H1 (cell line): ENCODE data around the gene FADS6. TPM values are rescaled to one million over a fixed set of nuclear protein-coding genes. Genes with fewer than 3 reads are reported as not detected.

ENCODE experiments used
- CTCF ChIA-PET: fragments of 300-600 bp; sonication (Branson Sonifier 250); formaldehyde crosslinking; loops from one replicate; lab custom pipeline; 2021; ENCODE audit not compliant: partially characterized antibody; lab: Charles Lee
- POLR2A ChIA-PET: fragments of 300-600 bp; sonication (Branson Sonifier 250); formaldehyde crosslinking; loops from one replicate; lab custom pipeline; 2021; ENCODE audit warnings: inconsistent platforms; ENCODE audit not compliant: partially characterized antibody; lab: Charles Lee
- DNase-seq, 2 experiments: peaks; one replicate each; pipeline versions ENCODE4 v3.0.0 to v3.0.0-alpha.2; 2010 to 2022; ENCODE audit warnings: low spot score in 2 of 2, low read depth in 1 of 2, mixed read lengths in 1 of 2
- FAIRE-seq: peaks from 2 replicates; lab custom pipeline; 2011; peaks lifted over from hg19 to GRCh38; lab: Jason Lieb, UNC
- H2AFZ ChIP-seq: 2 replicates; pipeline ENCODE4 v1.8.1; 2012; ENCODE audit warnings: low read length, inconsistent platforms
- H2AK5ac ChIP-seq: 2 replicates; pipeline ENCODE4 v1.6.1; 2013; ENCODE audit warnings: low read depth, low read length
- H2BK120ac ChIP-seq: replicated peaks from 2 replicates; pipeline ENCODE3; 2013; ENCODE audit warnings: low read depth, low read length, inconsistent platforms
- H2BK12ac ChIP-seq: 2 replicates; pipeline ENCODE4 v1.6.1; 2013; ENCODE audit warnings: low read depth, low read length
- H2BK15ac ChIP-seq: 2 replicates; pipeline ENCODE4 v1.6.1; 2013; ENCODE audit warnings: low read length
- H2BK20ac ChIP-seq: 2 replicates; pipeline ENCODE4 v1.6.1; 2013; ENCODE audit warnings: low read length
- H2BK5ac ChIP-seq: 2 replicates; pipeline ENCODE4 v1.6.1; 2013; ENCODE audit warnings: low read depth, low read length
- H3K14ac ChIP-seq: 2 replicates; pipeline ENCODE4 v1.6.1; 2013; ENCODE audit warnings: inconsistent platforms; ENCODE audit not compliant: insufficient read length
- H3K18ac ChIP-seq: 2 replicates; pipeline ENCODE4 v1.6.1; 2013; ENCODE audit warnings: low read length; ENCODE audit errors: extremely low read depth
- H3K23ac ChIP-seq: 2 replicates; pipeline ENCODE4 v1.6.1; 2013; ENCODE audit warnings: inconsistent platforms; ENCODE audit not compliant: insufficient read length
- H3K23me2 ChIP-seq: 2 replicates; pipeline ENCODE4 v1.6.1; 2013; ENCODE audit warnings: low read depth, low read length
- H3K27ac ChIP-seq: 2 replicates; pipeline ENCODE4 v1.6.1; 2011; ENCODE audit warnings: low read depth, low read length, inconsistent platforms
- H3K27me3 ChIP-seq, 4 experiments: replicated peaks in 1 of 4; 1 replicate in 1 of 4; 2 replicates in 3 of 4; pipeline versions ENCODE4 v1.6.1 to v1.8.1; 2011 to 2013; ENCODE audit warnings: low read length in 3 of 4, mild to moderate bottlenecking in 3 of 4, inconsistent platforms in 2 of 4, mixed read lengths in 2 of 4, moderate library complexity in 1 of 4; ENCODE audit not compliant: control insufficient read depth in 3 of 4, insufficient read depth in 3 of 4; ENCODE audit errors: extremely low read depth in 1 of 4
- H3K36me3 ChIP-seq, 4 experiments: 2 replicates each; pipeline versions ENCODE4 v1.6.1 to v1.8.1; 2011 to 2013; ENCODE audit warnings: mild to moderate bottlenecking in 4 of 4, low read length in 3 of 4, moderate library complexity in 2 of 4, control low read depth in 1 of 4, inconsistent platforms in 1 of 4; ENCODE audit not compliant: insufficient read depth in 4 of 4, control insufficient read depth in 2 of 4
- H3K4ac ChIP-seq: replicated peaks from 2 replicates; pipeline ENCODE3; 2013; ENCODE audit warnings: low read length, low read depth, mixed read lengths, inconsistent platforms; ENCODE audit not compliant: insufficient read length
- H3K4me1 ChIP-seq, 4 experiments: replicated peaks in 1 of 4; 1 replicate in 1 of 4; 2 replicates in 3 of 4; pipeline versions ENCODE4 v1.6.1 to v1.8.1; 2011 to 2013; ENCODE audit warnings: low read length in 3 of 4, inconsistent platforms in 2 of 4, mixed read lengths in 1 of 4; ENCODE audit not compliant: insufficient read depth in 4 of 4, control insufficient read depth in 3 of 4
- H3K4me2 ChIP-seq, 2 experiments: 2 replicates each; pipeline versions ENCODE4 v1.6.1 to v1.8.1; 2011 to 2013; ENCODE audit warnings: low read depth in 2 of 2, low read length in 2 of 2, control low read depth in 1 of 2, inconsistent platforms in 1 of 2, mild to moderate bottlenecking in 1 of 2; ENCODE audit not compliant: insufficient read depth in 1 of 2
- H3K4me3 ChIP-seq, 4 experiments: fragments of 200-600, 300-600 bp in 1 of 4; sonication (generic), shearing (Covaris generic), sonication (Bioruptor Twin) in 1 of 4; 2 replicates each; pipeline versions ENCODE4 v1.5.1 to v1.8.1; 2011 to 2016; ENCODE audit warnings: low read length in 4 of 4, low read depth in 3 of 4, control low read depth in 2 of 4, inconsistent platforms in 2 of 4, mild to moderate bottlenecking in 2 of 4, mixed read lengths in 1 of 4, moderate library complexity in 1 of 4; ENCODE audit not compliant: insufficient read depth in 2 of 4; ENCODE audit errors: extremely low read depth in 1 of 4
- H3K56ac ChIP-seq: replicated peaks from 2 replicates; pipeline ENCODE3; 2013; ENCODE audit warnings: low read depth, mild to moderate bottlenecking, mixed read lengths, low read length, inconsistent platforms; ENCODE audit not compliant: insufficient read length
- H3K79me1 ChIP-seq: 2 replicates; pipeline ENCODE4 v1.6.1; 2013; ENCODE audit warnings: low read depth, low read length, control low read depth
- H3K79me2 ChIP-seq, 2 experiments: 2 replicates each; pipeline versions ENCODE4 v1.6.1 to v1.8.1; 2012 to 2013; ENCODE audit warnings: low read length in 2 of 2, mild to moderate bottlenecking in 2 of 2, inconsistent platforms in 1 of 2; ENCODE audit not compliant: insufficient read depth in 2 of 2, control insufficient read depth in 1 of 2
- H3K9ac ChIP-seq, 4 experiments: replicated peaks in 1 of 4; 1 replicate in 1 of 4; 2 replicates in 3 of 4; pipeline versions ENCODE4 v1.6.1 to v1.8.1; 2011 to 2013; ENCODE audit warnings: low read depth in 3 of 4, low read length in 3 of 4, control low read depth in 2 of 4, mild to moderate bottlenecking in 2 of 4, moderate library complexity in 2 of 4, inconsistent platforms in 1 of 4; ENCODE audit errors: extremely low read depth in 1 of 4
- H3K9me3 ChIP-seq, 2 experiments: 2 replicates each; pipeline versions ENCODE4 v1.6.1 to v1.8.1; 2012 to 2013; ENCODE audit warnings: mild to moderate bottlenecking in 2 of 2, moderate library complexity in 2 of 2, control low read depth in 1 of 2, inconsistent platforms in 1 of 2, low read depth in 1 of 2, low read length in 1 of 2, mixed read lengths in 1 of 2; ENCODE audit not compliant: insufficient read depth in 2 of 2
- H4K20me1 ChIP-seq, 2 experiments: replicated peaks in 1 of 2; 2 replicates each; pipeline versions ENCODE3 to v1.8.1; 2011 to 2013; ENCODE audit warnings: inconsistent platforms in 2 of 2, low read length in 2 of 2, mild to moderate bottlenecking in 1 of 2; ENCODE audit not compliant: insufficient read depth in 2 of 2, control insufficient read depth in 1 of 2
- H4K5ac ChIP-seq: 2 replicates; pipeline ENCODE4 v1.6.1; 2013; ENCODE audit warnings: low read length, low read depth, mixed read lengths, inconsistent platforms; ENCODE audit not compliant: insufficient read length
- H4K8ac ChIP-seq: 2 replicates; pipeline ENCODE4 v1.8.0; 2013; ENCODE audit warnings: mild to moderate bottlenecking, moderate library complexity, low read length, inconsistent platforms; ENCODE audit not compliant: insufficient read depth; ENCODE audit errors: extremely low read depth
- H4K91ac ChIP-seq: replicated peaks from 2 replicates; pipeline ENCODE3; 2013; ENCODE audit warnings: low read length, mixed read lengths, inconsistent platforms; ENCODE audit not compliant: insufficient read length
- KDM1A ChIP-seq: fragments of 200-600, 300-600 bp; sonication (generic); IDR thresholded peaks from 2 replicates; pipeline ENCODE4 v1.7.1; 2016; ENCODE audit warnings: mild to moderate bottlenecking, low read length, borderline replicate concordance
- WGBS, 2 experiments: shearing (Covaris generic) in 1 of 2; methylation state at CpG; one replicate each; pipeline versions ENCODE4 v1.1.6 to v1.1.7; 2013 to 2015; ENCODE audit warnings: low lambda C conversion rate in 2 of 2, mixed read lengths in 2 of 2, inconsistent platforms in 1 of 2, low coverage in 1 of 2, missing lambda C conversion rate in 1 of 2; ENCODE audit not compliant: insufficient replicate concordance in 2 of 2, insufficient coverage in 1 of 2, insufficient read length in 1 of 2; ENCODE audit errors: extremely low coverage in 1 of 2, missing lambda C conversion rate in 1 of 2; 5-methylcytosine and 5-hydroxymethylcytosine counted together
- polyA plus RNA-seq, 7 experiments: library from polyadenylated mRNA; depleted of rRNA in 3 of 7; stranded (reverse) in 5 of 7; unstranded in 2 of 7; fragments of >200 nt in 5 of 7; fragments of 200-250 nt in 2 of 7; gene quantifications; 1 replicate in 5 of 7; 2 replicates in 1 of 7; 4 replicates in 1 of 7; pipeline versions ENCODE4 v1.2.1 to v1.2.3, GENCODE V29; 2011 to 2013; ENCODE audit warnings: missing spikeins in 2 of 7, mixed read lengths in 2 of 7
- total RNA-seq: library from RNA; stranded (reverse); fragmentation: NEBNext Ultra II Directional; extraction: Animal tissue kit (Norgen Biotek cat#: 25700); gene quantifications from 2 replicates; pipeline ENCODE4 v1.2.1, GENCODE V29; 2021
- TF ChIP-seq, protein P1 (sequence below): IDR thresholded peaks from 2 replicates; pipeline ENCODE4 v1.6.1; 2011; ENCODE audit warnings: low read length, improper control_type of control experiment

FADS6 gene
- total and polyA plus RNA-seq, 2 of the 8 experiments (the other 6 are each of a cell fraction or from before 2014, with no cell fraction given): 0.56 to 2.5 TPM

DNA sequence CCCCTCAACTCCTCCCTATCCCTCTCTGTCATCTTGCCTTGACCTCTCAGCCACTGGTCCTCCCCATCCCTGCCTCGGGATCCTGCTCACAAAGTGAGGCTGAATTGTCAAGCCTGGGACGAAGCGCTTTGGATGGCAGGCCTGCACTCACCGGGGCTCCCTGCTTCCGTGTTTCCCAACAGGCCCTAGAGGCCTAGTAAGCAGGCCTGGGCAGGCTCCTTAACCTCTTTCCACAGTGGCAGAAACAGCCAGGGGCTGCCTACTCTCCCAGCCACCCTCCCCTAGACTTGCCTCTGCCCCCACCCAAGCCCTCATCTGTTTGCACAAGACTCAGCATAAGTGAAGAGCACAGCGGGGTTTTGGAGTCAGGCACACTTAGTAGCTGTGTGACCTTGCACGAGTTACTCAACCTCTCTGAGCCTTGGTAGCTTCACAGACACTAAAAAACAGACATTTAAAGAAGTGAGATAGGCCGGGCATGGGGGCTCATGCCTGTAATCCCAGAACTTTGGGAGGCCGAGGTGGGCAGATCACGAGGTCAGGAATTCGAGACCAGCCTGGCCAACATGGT, 5.0 kb upstream of the FADS6 start:
- Histone ChIP-seq H3K4me2 (no peak overlapping the region), H4K20me1 (no peaks in the 10 kb centered on the region), H3K36me3 (no peaks in the 10 kb centered on the region), H3K18ac (no peak overlapping the region), H3K23ac (no peak overlapping the region), H3K4me1 (peaks cover 0 to 6% (median 2%) of the 10 kb centered on the region in 4 experiments; a peak in 3 of 7 replicates), H3K14ac (no peak overlapping the region), H2AFZ (no peak overlapping the region), H3K56ac (no peak overlapping the region), H2BK12ac (no peak overlapping the region), H3K27me3 (peaks cover 5 to 32% (median 22%) of the 10 kb centered on the region in 4 experiments), H3K4me3 (no peak overlapping the region), H2BK20ac (no peak overlapping the region), H3K9ac (no peak overlapping the region), H3K23me2 (peaks cover 5% of the 10 kb centered on the region), H3K4ac (no peak overlapping the region), H3K27ac (no peak overlapping the region), H4K8ac (no peak overlapping the region), H2AK5ac (no peak overlapping the region), H4K5ac (no peak overlapping the region), H3K79me1 (no peaks in the 10 kb centered on the region), H3K9me3 (no peaks in the 10 kb centered on the region), H4K91ac (no peak overlapping the region), H2BK15ac (no peak overlapping the region), H2BK120ac (no peak overlapping the region), H2BK5ac (no peak overlapping the region), H3K79me2 (no peaks in the 10 kb centered on the region)
- no peak for FAIRE-seq
- 0 out of 2 replicates have a peak, but pooled peaks have one; percentile 51 for TF ChIP-seq KDM1A
- TF ChIP-seq, protein P1, sequence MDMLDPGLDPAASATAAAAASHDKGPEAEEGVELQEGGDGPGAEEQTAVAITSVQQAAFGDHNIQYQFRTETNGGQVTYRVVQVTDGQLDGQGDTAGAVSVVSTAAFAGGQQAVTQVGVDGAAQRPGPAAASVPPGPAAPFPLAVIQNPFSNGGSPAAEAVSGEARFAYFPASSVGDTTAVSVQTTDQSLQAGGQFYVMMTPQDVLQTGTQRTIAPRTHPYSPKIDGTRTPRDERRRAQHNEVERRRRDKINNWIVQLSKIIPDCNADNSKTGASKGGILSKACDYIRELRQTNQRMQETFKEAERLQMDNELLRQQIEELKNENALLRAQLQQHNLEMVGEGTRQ: no peak
- no peak for DNase-seq
- CTCF ChIA-PET: interaction anchor here (0.6 to 2.3 kb wide), 4 partner anchors 15 to 64 kb away, joined by 3 to 7 read pairs (median 4); no protein-coding TSS in a partner anchor
- WGBS, 2 experiments: 81% methylated on average over 9 of the region's 11 CpGs; no CpG with 5 or more reads in 1 of the 2 experiments
- POLR2A ChIA-PET: interaction anchor here (2.3 kb wide), 1 partner anchor 25 kb away, joined by 8 read pairs; the partner anchor contains the start of gene FDXR
